ENCODE results near the gene FAM83G. TPM values are rescaled to one million over a fixed set of nuclear protein-coding genes. Genes with fewer than 3 reads are reported as not detected.
A peak's percentile ranks its signal among the peaks of the same experiment; 100 is the strongest.

Gene FAM83G
- total RNA-seq, 1 experiment from 2014 or later: 21.5 TPM

DNA sequence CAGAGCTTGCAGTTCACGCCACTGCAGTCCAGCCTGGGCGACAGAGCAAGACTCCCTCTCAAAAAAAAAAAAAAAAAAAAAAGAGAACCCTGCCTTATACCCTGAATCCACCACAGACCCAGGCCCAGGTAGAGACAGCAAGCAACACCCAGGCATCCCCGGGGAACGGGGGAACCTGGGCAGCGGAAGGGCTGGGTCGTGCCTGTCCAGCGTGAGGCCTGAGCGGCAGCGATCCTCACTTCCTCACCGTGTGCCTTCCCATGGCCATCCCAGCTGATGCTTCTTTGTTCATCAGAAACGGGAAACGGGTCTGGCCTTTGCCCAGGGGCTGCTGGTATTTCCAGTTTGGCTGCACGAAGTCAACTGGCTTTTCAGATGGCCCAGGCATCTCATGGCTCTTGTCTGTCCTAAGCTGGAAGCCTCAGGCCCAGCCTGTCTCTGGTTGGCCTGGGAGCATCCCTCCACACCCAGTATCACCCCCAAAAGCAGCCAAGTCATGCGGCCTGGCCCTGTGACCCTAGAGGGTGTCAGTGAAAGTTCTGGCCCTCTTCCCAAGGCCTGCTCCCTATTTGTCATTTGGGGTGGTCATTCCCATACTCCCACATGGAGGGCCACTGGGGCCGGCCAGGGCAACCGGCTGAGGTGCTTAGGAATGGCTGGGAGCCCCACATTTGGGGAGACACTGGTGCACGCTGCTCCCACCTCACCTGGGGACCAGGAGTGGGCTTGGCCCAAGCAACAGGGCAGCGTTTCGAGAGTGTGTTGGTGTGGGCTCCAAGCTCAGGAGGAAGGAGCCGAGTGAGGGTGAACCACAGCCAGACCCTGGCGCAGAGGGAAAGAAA, 20.1 kb downstream of the FAM83G start:
- CTCF ChIA-PET: no interaction called here
- TF ChIP-seq, protein P1, sequence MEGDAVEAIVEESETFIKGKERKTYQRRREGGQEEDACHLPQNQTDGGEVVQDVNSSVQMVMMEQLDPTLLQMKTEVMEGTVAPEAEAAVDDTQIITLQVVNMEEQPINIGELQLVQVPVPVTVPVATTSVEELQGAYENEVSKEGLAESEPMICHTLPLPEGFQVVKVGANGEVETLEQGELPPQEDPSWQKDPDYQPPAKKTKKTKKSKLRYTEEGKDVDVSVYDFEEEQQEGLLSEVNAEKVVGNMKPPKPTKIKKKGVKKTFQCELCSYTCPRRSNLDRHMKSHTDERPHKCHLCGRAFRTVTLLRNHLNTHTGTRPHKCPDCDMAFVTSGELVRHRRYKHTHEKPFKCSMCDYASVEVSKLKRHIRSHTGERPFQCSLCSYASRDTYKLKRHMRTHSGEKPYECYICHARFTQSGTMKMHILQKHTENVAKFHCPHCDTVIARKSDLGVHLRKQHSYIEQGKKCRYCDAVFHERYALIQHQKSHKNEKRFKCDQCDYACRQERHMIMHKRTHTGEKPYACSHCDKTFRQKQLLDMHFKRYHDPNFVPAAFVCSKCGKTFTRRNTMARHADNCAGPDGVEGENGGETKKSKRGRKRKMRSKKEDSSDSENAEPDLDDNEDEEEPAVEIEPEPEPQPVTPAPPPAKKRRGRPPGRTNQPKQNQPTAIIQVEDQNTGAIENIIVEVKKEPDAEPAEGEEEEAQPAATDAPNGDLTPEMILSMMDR (IDR thresholded peaks at IDR 0.05; ENCODE audit: unreplicated experiment): no peak
- no peaks in the 10 kb centered on the region for H3K27me3 Mint-ChIP-seq (ENCODE audit: unreplicated experiment)
- intact Hi-C loops (cut with micrococcal nuclease; ENCODE audit: unreplicated experiment): no loop called here
- peaks cover 19% of the 10 kb centered on the region for H3K4me1 Mint-ChIP-seq (ENCODE audit: low read depth, unreplicated experiment)
- H3K9me3 Mint-ChIP-seq (ENCODE audit: low read depth, unreplicated experiment): no peaks in the 10 kb centered on the region
- peaks cover 22% of the 10 kb centered on the region for H3K36me3 Mint-ChIP-seq (ENCODE audit: insufficient read depth, unreplicated experiment)
- no peak overlapping the region for H3K27ac Mint-ChIP-seq (ENCODE audit: unreplicated experiment)
- DNase-seq: no peak
- no peak overlapping the region for H3K4me3 Mint-ChIP-seq (ENCODE audit: low read depth, unreplicated experiment)
- no TSS peak for BruUV-seq (replicated peaks)

DNA sequence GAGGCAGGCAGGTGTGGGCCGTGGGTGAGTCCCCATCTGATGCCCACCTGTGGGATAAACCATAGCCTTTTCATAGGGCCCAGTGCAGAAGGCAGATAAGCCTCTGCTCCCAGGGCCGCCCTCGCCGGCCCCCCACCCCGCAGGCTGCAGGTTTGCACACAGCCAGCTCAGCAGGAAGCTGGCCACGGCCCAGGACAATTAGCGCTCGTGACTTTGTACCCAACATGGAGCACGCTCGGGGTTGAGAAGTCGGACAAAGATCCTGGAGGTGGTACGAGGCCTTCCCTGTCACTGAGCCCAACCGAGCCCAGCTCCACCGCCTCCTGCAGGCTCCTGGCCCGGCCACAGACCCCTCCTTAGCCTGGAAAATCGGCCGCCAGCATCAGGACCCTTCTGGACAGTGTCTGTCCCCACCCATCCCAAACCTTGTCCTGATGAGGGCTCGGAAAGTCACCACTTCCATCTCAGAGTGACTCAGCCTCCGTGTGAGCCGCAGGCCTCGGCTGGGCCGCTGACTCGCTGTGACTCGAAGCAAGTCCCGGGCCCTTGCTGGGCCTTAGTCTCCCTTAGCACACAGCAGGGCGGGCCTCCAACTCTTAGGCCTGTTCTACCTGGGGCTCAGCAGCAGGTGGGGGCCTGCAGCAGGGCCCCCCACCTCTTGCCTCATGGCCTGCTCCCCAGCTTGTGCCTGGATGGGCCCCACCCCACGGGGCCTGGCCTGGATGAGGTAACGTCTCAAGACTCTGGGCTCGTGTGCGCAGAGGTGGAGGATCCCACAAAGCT, 22.7 kb downstream of the FAM83G start:
- Mint-ChIP-seq H3K4me3 (ENCODE audit: low read depth, unreplicated experiment) (peak overlapping the region; percentile 44), H3K27ac (ENCODE audit: unreplicated experiment) (peak overlapping the region; percentile 91)
- CTCF ChIA-PET: no interaction called here

DNA sequence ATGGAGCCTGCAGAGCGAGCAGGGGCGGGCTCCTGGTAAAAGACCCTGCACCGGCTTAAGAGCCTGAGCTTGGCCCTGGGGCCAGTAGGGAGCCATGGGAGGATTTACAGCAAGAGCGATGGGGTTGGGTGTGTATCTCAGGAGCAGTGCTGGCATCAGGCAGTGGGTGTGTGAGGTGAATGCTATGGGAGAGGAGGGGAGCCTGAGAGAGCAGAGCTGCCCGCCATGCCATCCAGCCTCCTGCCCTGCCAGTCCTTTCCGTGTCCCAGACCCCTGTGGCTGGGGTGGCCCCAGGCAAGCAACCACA, 23.3 kb downstream of the FAM83G start:
- DNase-seq: no peak
- TF ChIP-seq, protein P1 (IDR thresholded peaks at IDR 0.05; ENCODE audit: unreplicated experiment): no peak
- BruUV-seq (replicated peaks): no TSS peak
- CTCF ChIA-PET: no interaction called here
- Mint-ChIP-seq H3K27me3 (ENCODE audit: unreplicated experiment) (no peaks in the 10 kb centered on the region), H3K36me3 (ENCODE audit: insufficient read depth, unreplicated experiment) (peaks cover 32% of the 10 kb centered on the region), H3K27ac (ENCODE audit: unreplicated experiment) (peak overlapping the region; percentile 91), H3K4me3 (ENCODE audit: low read depth, unreplicated experiment) (no peak overlapping the region), H3K9me3 (ENCODE audit: low read depth, unreplicated experiment) (no peaks in the 10 kb centered on the region), H3K4me1 (ENCODE audit: low read depth, unreplicated experiment) (peaks cover 8% of the 10 kb centered on the region)
- intact Hi-C loops (cut with micrococcal nuclease; ENCODE audit: unreplicated experiment): no loop called here

More for the DNA sequence above, 22.7 kb downstream of the FAM83G start:
- Mint-ChIP-seq H3K4me1 (ENCODE audit: low read depth, unreplicated experiment) (peaks cover 8% of the 10 kb centered on the region), H3K9me3 (ENCODE audit: low read depth, unreplicated experiment) (no peaks in the 10 kb centered on the region), H3K36me3 (ENCODE audit: insufficient read depth, unreplicated experiment) (peaks cover 32% of the 10 kb centered on the region), H3K27me3 (ENCODE audit: unreplicated experiment) (no peaks in the 10 kb centered on the region)
- intact Hi-C loops (cut with micrococcal nuclease; ENCODE audit: unreplicated experiment): no loop called here
- TF ChIP-seq, protein P1 (IDR thresholded peaks at IDR 0.05; ENCODE audit: unreplicated experiment): no peak
- BruUV-seq (replicated peaks): no TSS peak
- DNase-seq: peak; percentile 70

DNA sequence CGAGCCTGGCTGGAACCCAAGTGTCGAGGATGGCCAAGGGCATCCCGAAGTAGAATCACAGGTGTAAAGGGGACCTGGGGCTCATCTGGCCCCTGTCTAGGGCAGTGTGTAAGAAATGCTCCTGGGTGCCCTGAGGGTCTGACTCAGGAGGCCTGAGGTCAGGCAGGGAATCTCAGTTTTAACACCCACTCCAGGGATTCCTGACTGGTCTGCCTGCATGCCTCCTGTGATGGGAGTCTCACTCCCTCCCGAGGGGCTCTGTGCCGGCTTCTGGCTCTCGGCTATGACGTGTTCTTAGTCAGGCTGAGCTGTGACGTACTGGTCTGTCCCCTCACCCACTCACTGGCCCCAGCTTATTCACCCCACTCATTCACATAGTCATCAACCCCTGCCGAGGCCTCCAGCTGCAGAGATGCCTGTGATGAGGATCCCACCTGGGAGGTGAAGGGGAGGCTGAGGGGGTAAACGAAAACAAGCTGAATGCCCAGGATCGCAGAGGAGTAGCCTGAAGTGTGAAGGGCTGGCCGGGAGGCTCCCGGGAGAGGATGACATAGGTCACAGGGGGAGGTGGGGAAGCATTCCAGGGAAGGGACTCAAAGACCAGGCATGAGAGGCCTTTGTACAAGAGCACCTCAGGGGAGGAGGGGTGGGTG, 23.8 kb downstream of the FAM83G start:
- no peaks in the 10 kb centered on the region for H3K27me3 Mint-ChIP-seq (ENCODE audit: unreplicated experiment)
- no peak for DNase-seq
- intact Hi-C loops (cut with micrococcal nuclease; ENCODE audit: unreplicated experiment): no loop called here
- CTCF ChIA-PET: no interaction called here
- H3K36me3 Mint-ChIP-seq (ENCODE audit: insufficient read depth, unreplicated experiment): peaks cover 28% of the 10 kb centered on the region
- no TSS peak for BruUV-seq (replicated peaks)
- no peak overlapping the region for H3K4me3 Mint-ChIP-seq (ENCODE audit: low read depth, unreplicated experiment)
- peak overlapping the region; percentile 91 for H3K27ac Mint-ChIP-seq (ENCODE audit: unreplicated experiment)
- no peaks in the 10 kb centered on the region for H3K9me3 Mint-ChIP-seq (ENCODE audit: low read depth, unreplicated experiment)
- peaks cover 8% of the 10 kb centered on the region for H3K4me1 Mint-ChIP-seq (ENCODE audit: low read depth, unreplicated experiment)
- TF ChIP-seq, protein P1 (IDR thresholded peaks at IDR 0.05; ENCODE audit: unreplicated experiment): no peak
